ENCODE measurements around the gene CNOT2. TPM values are rescaled to one million over a fixed set of nuclear protein-coding genes. Genes with fewer than 3 reads are reported as not detected.

The CNOT2 gene
- total and polyA plus RNA-seq, 2 experiments from 2014 or later, result 110 to 152 TPM

DNA sequence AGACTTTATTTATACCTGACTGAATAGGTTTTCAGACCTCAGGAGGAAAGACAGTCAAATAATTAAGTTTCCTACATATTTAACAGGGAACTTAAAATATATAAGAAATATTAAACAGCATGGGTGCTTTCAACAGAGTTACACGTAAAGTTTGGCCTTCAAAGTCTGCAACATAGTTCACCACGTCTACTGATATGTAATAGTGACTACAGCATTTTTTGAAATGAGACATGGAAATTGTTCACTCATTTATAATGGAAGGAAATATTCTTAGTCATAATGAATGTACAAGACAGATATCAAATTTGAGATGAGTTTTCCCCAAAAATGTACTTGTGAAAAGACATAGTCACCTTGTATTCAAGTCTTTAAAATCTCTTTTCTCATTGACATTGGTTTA lies 66.1 kb downstream of the CNOT2 start:
- Mint-ChIP-seq H3K27ac (no peak overlapping the region), H3K9me3 (peaks cover 15% of the 10 kb centered on the region), H3K27me3 (ENCODE audit: insufficient read depth, low read depth, poor library complexity) (peaks cover 2% of the 10 kb centered on the region), H3K36me3 (ENCODE audit: low read depth) (peaks cover 19% of the 10 kb centered on the region), H3K4me3 (no peak overlapping the region), H3K4me1 (peaks cover 8% of the 10 kb centered on the region; the same call in 2 of the 3 replicates)
- no peak overlapping the region for H3K27ac ChIP-seq (ENCODE audit: low read depth)
- no peaks in the 10 kb centered on the region for H3K27me3 ChIP-seq (ENCODE audit: insufficient read depth)
- TF ChIP-seq CREB1 (CRISPR knock-in tag; IDR thresholded peaks at IDR 0.05; ENCODE audit: low read depth) (no peak), NANOG (IDR thresholded peaks at IDR 0.05; ENCODE audit: borderline replicate concordance) (no peak), ZNF114 (CRISPR knock-in tag; IDR thresholded peaks at IDR 0.05) (no peak)
- TF ChIP-seq, protein P1, sequence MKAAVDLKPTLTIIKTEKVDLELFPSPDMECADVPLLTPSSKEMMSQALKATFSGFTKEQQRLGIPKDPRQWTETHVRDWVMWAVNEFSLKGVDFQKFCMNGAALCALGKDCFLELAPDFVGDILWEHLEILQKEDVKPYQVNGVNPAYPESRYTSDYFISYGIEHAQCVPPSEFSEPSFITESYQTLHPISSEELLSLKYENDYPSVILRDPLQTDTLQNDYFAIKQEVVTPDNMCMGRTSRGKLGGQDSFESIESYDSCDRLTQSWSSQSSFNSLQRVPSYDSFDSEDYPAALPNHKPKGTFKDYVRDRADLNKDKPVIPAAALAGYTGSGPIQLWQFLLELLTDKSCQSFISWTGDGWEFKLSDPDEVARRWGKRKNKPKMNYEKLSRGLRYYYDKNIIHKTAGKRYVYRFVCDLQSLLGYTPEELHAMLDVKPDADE (IDR thresholded peaks at IDR 0.05), result no peak
- TF ChIP-seq, protein P2, sequence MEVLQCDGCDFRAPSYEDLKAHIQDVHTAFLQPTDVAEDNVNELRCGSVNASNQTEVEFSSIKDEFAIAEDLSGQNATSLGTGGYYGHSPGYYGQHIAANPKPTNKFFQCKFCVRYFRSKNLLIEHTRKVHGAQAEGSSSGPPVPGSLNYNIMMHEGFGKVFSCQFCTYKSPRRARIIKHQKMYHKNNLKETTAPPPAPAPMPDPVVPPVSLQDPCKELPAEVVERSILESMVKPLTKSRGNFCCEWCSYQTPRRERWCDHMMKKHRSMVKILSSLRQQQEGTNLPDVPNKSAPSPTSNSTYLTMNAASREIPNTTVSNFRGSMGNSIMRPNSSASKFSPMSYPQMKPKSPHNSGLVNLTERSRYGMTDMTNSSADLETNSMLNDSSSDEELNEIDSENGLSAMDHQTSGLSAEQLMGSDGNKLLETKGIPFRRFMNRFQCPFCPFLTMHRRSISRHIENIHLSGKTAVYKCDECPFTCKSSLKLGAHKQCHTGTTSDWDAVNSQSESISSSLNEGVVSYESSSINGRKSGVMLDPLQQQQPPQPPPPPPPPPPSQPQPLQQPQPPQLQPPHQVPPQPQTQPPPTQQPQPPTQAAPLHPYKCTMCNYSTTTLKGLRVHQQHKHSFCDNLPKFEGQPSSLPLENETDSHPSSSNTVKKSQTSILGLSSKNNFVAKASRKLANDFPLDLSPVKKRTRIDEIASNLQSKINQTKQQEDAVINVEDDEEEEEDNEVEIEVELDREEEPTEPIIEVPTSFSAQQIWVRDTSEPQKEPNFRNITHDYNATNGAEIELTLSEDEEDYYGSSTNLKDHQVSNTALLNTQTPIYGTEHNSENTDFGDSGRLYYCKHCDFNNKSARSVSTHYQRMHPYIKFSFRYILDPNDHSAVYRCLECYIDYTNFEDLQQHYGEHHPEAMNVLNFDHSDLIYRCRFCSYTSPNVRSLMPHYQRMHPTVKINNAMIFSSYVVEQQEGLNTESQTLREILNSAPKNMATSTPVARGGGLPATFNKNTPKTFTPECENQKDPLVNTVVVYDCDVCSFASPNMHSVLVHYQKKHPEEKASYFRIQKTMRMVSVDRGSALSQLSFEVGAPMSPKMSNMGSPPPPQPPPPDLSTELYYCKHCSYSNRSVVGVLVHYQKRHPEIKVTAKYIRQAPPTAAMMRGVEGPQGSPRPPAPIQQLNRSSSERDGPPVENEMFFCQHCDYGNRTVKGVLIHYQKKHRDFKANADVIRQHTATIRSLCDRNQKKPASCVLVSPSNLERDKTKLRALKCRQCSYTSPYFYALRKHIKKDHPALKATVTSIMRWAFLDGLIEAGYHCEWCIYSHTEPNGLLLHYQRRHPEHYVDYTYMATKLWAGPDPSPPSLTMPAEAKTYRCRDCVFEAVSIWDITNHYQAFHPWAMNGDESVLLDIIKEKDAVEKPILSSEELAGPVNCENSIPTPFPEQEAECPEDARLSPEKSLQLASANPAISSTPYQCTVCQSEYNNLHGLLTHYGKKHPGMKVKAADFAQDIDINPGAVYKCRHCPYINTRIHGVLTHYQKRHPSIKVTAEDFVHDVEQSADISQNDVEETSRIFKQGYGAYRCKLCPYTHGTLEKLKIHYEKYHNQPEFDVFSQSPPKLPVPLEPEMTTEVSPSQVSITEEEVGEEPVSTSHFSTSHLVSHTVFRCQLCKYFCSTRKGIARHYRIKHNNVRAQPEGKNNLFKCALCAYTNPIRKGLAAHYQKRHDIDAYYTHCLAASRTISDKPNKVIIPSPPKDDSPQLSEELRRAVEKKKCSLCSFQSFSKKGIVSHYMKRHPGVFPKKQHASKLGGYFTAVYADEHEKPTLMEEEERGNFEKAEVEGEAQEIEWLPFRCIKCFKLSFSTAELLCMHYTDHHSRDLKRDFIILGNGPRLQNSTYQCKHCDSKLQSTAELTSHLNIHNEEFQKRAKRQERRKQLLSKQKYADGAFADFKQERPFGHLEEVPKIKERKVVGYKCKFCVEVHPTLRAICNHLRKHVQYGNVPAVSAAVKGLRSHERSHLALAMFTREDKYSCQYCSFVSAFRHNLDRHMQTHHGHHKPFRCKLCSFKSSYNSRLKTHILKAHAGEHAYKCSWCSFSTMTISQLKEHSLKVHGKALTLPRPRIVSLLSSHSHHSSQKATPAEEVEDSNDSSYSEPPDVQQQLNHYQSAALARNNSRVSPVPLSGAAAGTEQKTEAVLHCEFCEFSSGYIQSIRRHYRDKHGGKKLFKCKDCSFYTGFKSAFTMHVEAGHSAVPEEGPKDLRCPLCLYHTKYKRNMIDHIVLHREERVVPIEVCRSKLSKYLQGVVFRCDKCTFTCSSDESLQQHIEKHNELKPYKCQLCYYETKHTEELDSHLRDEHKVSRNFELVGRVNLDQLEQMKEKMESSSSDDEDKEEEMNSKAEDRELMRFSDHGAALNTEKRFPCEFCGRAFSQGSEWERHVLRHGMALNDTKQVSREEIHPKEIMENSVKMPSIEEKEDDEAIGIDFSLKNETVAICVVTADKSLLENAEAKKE (CRISPR knock-in tag; IDR thresholded peaks at IDR 0.05), result no peak
- TF ChIP-seq, protein P3, sequence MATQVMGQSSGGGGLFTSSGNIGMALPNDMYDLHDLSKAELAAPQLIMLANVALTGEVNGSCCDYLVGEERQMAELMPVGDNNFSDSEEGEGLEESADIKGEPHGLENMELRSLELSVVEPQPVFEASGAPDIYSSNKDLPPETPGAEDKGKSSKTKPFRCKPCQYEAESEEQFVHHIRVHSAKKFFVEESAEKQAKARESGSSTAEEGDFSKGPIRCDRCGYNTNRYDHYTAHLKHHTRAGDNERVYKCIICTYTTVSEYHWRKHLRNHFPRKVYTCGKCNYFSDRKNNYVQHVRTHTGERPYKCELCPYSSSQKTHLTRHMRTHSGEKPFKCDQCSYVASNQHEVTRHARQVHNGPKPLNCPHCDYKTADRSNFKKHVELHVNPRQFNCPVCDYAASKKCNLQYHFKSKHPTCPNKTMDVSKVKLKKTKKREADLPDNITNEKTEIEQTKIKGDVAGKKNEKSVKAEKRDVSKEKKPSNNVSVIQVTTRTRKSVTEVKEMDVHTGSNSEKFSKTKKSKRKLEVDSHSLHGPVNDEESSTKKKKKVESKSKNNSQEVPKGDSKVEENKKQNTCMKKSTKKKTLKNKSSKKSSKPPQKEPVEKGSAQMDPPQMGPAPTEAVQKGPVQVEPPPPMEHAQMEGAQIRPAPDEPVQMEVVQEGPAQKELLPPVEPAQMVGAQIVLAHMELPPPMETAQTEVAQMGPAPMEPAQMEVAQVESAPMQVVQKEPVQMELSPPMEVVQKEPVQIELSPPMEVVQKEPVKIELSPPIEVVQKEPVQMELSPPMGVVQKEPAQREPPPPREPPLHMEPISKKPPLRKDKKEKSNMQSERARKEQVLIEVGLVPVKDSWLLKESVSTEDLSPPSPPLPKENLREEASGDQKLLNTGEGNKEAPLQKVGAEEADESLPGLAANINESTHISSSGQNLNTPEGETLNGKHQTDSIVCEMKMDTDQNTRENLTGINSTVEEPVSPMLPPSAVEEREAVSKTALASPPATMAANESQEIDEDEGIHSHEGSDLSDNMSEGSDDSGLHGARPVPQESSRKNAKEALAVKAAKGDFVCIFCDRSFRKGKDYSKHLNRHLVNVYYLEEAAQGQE (IDR thresholded peaks at IDR 0.05; ENCODE audit: unreplicated experiment), result no peak
- peaks cover under 1% of the 10 kb centered on the region; the same call in 1 of the 2 replicates for H3K36me3 ChIP-seq (ENCODE audit: insufficient read depth)
- H3K79me2 ChIP-seq (replicated peaks; ENCODE audit: insufficient read depth), result peaks cover 95% of the 10 kb centered on the region
- no peaks in the 10 kb centered on the region for H3F3A ChIP-seq (replicated peaks; ENCODE audit: low read depth)
- no peaks in the 10 kb centered on the region for H3K4me1 ChIP-seq (ENCODE audit: insufficient read depth)
- H4K20me1 ChIP-seq (replicated peaks; ENCODE audit: insufficient read depth), result 0 out of 2 replicates have a peak, but pooled peaks cover 8% of the 10 kb centered on the region
- DNase-seq (ENCODE audit: low spot score) (no peak), ATAC-seq (no peak)
- no peak overlapping the region for H2AFZ ChIP-seq
- H3K9me2 ChIP-seq (ENCODE audit: insufficient read depth), result no peaks in the 10 kb centered on the region
- H3K4me2 ChIP-seq, result no peak overlapping the region
- H3K4me3 ChIP-seq, result no peak overlapping the region
